Chondrocyte (in vitro differentiated cells): ENCODE measurements around the gene USP15. TPM values are rescaled to one million over a fixed set of nuclear protein-coding genes. Genes with fewer than 3 reads are reported as not detected.

ENCODE experiments used
- DNase-seq: peaks from one replicate; pipeline ENCODE4 v3.0.0; 2021; ENCODE audit warnings: mixed read lengths, low spot score
- H3K27ac Mint-ChIP-seq: one replicate; pipeline ENCODE4 v1.8.0; 2021; ENCODE audit warnings: mild to moderate bottlenecking, moderate library complexity, mixed read lengths; ENCODE audit not compliant: unreplicated experiment
- H3K27me3 Mint-ChIP-seq: 2 replicates; pipeline ENCODE4 v1.8.0; 2021; ENCODE audit warnings: low read depth, mixed read lengths
- H3K36me3 Mint-ChIP-seq: 2 replicates; pipeline ENCODE4 v1.8.0; 2021; ENCODE audit warnings: low read depth, mixed read lengths
- H3K4me1 Mint-ChIP-seq: 2 replicates; pipeline ENCODE4 v1.8.0; 2021; ENCODE audit warnings: low read depth, mild to moderate bottlenecking, mixed read lengths
- H3K4me3 Mint-ChIP-seq: one replicate; pipeline ENCODE4 v1.8.0; 2021; ENCODE audit warnings: mild to moderate bottlenecking, moderate library complexity, mixed read lengths; ENCODE audit not compliant: unreplicated experiment
- H3K9me3 Mint-ChIP-seq: 2 replicates; pipeline ENCODE4 v1.8.0; 2021; ENCODE audit warnings: low read depth, mixed read lengths
- CTCF ChIP-seq: fragments of 200-600 bp; sonication (generic); IDR thresholded peaks from 2 replicates; pipeline ENCODE4 v1.5.0; 2021; ENCODE audit warnings: antibody characterized with exemption, mild to moderate bottlenecking, moderate library complexity
- total RNA-seq: library from RNA; stranded (reverse); gene quantifications from 3 replicates; pipeline ENCODE4 v1.2.1, GENCODE V29; 2021

USP15 gene
- total RNA-seq, 1 donor from 2014 or later: 48.2 TPM

DNA sequence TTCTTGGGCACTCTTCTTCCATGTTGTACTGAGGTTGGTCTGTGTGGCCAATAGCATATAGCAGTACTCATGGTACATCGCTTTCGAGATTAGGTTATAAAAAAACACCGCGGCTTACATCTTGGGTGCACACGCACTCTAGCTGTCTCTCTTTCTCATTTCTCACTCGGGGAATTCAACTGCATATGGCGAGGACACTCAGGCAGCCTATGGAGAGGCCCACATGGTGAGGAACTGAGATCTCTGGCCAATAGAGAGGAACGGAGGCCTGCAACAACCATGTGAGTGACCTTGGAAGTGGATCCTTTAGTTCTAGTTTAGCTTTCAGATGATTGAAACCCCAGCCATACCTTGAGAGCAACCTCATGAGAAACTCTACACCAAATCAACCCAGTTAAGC is 45.6 kb downstream of the USP15 start:
- Mint-ChIP-seq H3K4me3 (no peak overlapping the region), H3K4me1 (no peaks in the 10 kb centered on the region), H3K9me3 (peaks cover 10% of the 10 kb centered on the region), H3K27ac (no peak overlapping the region), H3K36me3 (peaks cover 18% of the 10 kb centered on the region), H3K27me3 (no peaks in the 10 kb centered on the region)
- no peak for TF ChIP-seq CTCF
- no peak for DNase-seq

DNA sequence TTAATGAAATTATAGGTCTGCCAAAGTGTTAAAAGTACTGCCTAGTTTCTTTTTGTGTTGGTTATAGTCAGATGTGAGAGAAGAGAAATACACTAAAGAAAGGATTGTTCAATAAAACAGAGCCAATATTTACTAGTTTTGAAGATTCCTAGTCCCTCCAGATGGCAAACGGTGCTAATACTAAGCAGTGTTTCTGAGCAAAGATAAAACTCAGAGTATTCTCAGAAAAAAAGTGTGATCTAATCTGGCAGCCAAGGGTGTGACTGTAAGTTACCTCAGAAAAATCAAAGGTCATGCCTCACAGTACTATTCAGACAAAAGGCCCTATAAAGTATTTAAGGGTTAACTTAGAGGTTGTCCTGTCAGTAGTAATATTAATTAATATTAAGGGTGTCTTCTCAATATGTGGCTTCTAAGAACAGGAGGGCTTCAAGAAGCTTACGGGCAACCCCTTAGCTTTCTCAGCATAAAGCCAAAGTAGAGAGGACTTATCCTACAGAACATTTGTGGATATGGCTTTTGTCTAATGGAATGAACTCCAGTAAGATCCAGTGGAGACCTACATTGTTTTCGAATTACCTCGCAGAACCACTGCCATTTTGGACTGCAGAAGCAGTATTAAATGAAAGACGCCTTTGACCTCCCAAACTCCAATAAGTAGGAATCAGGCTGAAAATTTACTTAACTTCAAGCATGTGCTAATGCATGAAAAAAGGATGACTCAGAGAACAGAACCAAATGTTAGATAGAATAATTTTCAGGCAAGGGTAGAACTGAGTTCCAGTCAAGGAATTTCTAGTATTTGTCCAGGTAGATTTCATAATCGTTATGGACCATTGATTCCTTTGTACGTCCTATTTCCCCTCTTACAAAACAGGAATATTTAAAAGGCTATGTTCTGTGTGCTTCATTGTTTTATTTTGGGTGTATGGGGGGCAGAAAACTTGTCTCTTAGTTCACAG is 46.6 kb downstream of the USP15 start:
- DNase-seq: no peak
- no peak overlapping the region for H3K4me3 Mint-ChIP-seq
- H3K36me3 Mint-ChIP-seq: peaks cover 18% of the 10 kb centered on the region
- H3K4me1 Mint-ChIP-seq: peaks cover 5% of the 10 kb centered on the region
- no peak for TF ChIP-seq CTCF
- no peaks in the 10 kb centered on the region for H3K27me3 Mint-ChIP-seq
- H3K27ac Mint-ChIP-seq: no peak overlapping the region
- H3K9me3 Mint-ChIP-seq: peaks cover 11% of the 10 kb centered on the region

- Mint-ChIP-seq H3K36me3 (peaks cover 18% of the 10 kb centered on the region), H3K4me3 (no peak overlapping the region), H3K27ac (no peak overlapping the region), H3K9me3 (peaks cover 11% of the 10 kb centered on the region), H3K4me1 (peaks cover 8% of the 10 kb centered on the region), H3K27me3 (no peaks in the 10 kb centered on the region)
- DNase-seq: no peak
- TF ChIP-seq CTCF: no peak
These were observed 48.0 kb downstream of the USP15 start for GRCh38 chr12:62308201-62308600.

DNA sequence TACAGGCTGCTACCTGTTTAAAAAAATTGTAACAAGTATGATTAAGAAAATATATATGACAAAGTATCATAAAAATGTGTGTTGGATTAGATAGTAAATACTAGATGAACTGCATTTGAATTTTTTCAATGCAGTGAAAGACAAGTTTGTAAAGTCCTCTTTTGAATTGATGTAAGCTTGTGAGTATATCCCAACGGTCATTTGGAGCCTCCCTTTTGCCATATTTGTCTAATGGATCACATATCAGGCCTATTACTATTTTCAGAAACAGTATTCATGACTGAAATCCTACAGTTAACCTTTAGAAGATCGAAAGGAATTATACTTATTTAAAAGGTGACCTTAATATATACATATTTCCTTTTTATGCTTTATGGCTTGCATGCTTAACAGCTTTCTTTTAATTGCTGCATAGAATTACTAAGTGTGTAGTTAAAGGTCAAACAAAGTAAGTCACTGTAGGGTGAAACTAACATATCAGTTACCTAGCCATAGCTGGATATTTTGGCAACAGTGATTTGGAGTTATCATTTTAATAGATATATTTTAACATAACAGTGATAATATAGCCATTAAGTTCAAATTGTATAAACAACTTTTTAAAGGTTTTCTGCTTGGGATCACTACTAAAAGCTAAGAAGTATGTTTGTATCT is 53.6 kb downstream of the USP15 start:
- Mint-ChIP-seq H3K27me3 (no peaks in the 10 kb centered on the region), H3K27ac (no peak overlapping the region), H3K4me3 (no peak overlapping the region), H3K9me3 (peaks cover 3% of the 10 kb centered on the region), H3K36me3 (peaks cover 12% of the 10 kb centered on the region), H3K4me1 (peaks cover 14% of the 10 kb centered on the region)
- TF ChIP-seq CTCF: no peak
- no peak for DNase-seq

DNA sequence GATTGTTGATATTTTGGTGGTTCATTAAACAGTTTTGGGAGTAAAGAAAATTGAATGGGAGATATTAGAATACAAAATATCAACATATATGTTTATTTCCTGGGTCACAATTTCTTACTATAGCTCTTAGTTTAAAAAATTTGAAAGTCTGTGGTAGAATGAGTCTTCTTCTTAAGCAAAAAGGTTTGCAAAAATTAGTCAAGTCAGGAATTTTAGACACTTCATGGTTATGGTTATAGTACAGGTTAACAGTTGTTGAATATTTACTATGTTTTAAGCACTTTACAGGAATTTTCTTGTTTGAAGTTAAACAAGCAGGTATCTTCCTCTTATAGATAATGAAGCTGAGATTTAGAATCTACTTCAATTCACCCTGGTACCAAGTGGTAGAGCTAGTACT is 56.8 kb downstream of the USP15 start:
- no peak for TF ChIP-seq CTCF
- H3K4me3 Mint-ChIP-seq: no peak overlapping the region
- H3K4me1 Mint-ChIP-seq: peaks cover 7% of the 10 kb centered on the region
- no peaks in the 10 kb centered on the region for H3K27me3 Mint-ChIP-seq
- no peaks in the 10 kb centered on the region for H3K9me3 Mint-ChIP-seq
- no peak overlapping the region for H3K27ac Mint-ChIP-seq
- no peak for DNase-seq
- peaks cover 17% of the 10 kb centered on the region for H3K36me3 Mint-ChIP-seq
